Activated naive CD4-positive, alpha-beta T cell treated with anti-CD3 and anti-CD28 coated beads for 36 hours (primary cell): Measurements from ENCODE around the gene NF1. TPM values are rescaled to one million over a fixed set of nuclear protein-coding genes. Genes with fewer than 3 reads are reported as not detected.
"Not testable (repeated sequence)": the region's sequence is repeated elsewhere in the genome, so short reads cannot be mapped to it uniquely, and the experiment has no call there.

Experiments
- CTCF ChIA-PET: fragments of 350-600 bp; sonication (Branson Sonifier 250); formaldehyde crosslinking; loops from one replicate; lab custom pipeline; 2021; ENCODE audit warnings: antibody characterized with exemption; lab: Charles Lee
- DNase-seq: peaks from one replicate; pipeline ENCODE4 v3.0.0-alpha.2; 2020
- H3K27ac Mint-ChIP-seq: one replicate; pipeline ENCODE4 v1.8.0; 2021; ENCODE audit warnings: mild to moderate bottlenecking, mixed read lengths
- H3K27me3 Mint-ChIP-seq: one replicate; pipeline ENCODE4 v1.8.0; 2021; ENCODE audit warnings: low read depth, mixed read lengths
- H3K36me3 Mint-ChIP-seq: one replicate; pipeline ENCODE4 v1.8.0; 2021; ENCODE audit warnings: low read depth, mixed read lengths
- H3K4me1 Mint-ChIP-seq: one replicate; pipeline ENCODE4 v1.8.0; 2021; ENCODE audit warnings: low read depth, mixed read lengths
- H3K4me3 Mint-ChIP-seq: one replicate; pipeline ENCODE4 v1.8.0; 2021; ENCODE audit warnings: mild to moderate bottlenecking, moderate library complexity, mixed read lengths
- H3K9me3 Mint-ChIP-seq: one replicate; pipeline ENCODE4 v1.8.0; 2021; ENCODE audit warnings: mixed read lengths
- intact Hi-C: fragments of 100-400 bp; cut with micrococcal nuclease; formaldehyde crosslinking; loops from one replicate; pipeline ENCODE4 v1.15.1; 2023
- total RNA-seq, 2 experiments: library from RNA; stranded (reverse); gene quantifications; one replicate each; pipeline ENCODE4 v1.2.3, GENCODE V29; 2021

NF1 gene
- total RNA-seq, 2 experiments from 2014 or later, result 19.5 to 22.8 TPM

DNA sequence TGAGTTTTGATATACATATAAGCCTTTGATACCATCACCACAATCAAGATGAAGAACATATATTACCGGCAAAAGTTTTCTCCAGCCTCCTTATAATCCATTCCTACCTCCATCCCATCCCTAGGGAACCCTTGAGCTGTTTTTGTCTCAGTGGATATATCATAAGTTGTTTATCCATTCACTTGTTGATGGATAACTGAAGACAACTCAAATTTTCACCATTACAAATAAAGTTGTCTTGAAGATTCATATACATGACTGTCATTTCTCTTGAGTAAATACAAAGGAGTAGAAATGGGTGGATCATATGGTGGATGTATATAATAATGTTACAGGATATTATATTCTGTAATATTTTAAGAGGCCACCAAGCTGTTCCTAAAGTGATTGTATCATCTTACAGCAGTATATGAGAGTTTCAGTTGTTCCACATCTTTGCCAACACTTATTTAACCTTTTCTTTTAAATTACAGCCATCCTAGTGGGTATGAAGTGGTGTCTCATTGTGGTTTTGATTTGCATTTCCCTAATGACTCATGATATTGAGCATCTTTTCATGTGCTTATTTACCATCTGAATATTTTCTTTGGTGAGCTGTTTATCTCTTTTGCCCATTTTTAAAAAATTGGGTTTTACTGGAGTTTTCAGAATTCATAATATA, 17.4 kb downstream of the NF1 start:
- Mint-ChIP-seq H3K4me3 (no peak overlapping the region), H3K9me3 (no peaks in the 10 kb centered on the region), H3K27me3 (no peaks in the 10 kb centered on the region), H3K27ac (no peak overlapping the region), H3K36me3 (peaks cover 3% of the 10 kb centered on the region), H3K4me1 (peaks cover 16% of the 10 kb centered on the region)
- CTCF ChIA-PET, result interaction anchor here (0.8 kb wide), 1 partner anchor 104 kb away, joined by 4 read pairs; no protein-coding TSS in a partner anchor
- intact Hi-C loops, result no loop called here
- DNase-seq, result no peak

DNA sequence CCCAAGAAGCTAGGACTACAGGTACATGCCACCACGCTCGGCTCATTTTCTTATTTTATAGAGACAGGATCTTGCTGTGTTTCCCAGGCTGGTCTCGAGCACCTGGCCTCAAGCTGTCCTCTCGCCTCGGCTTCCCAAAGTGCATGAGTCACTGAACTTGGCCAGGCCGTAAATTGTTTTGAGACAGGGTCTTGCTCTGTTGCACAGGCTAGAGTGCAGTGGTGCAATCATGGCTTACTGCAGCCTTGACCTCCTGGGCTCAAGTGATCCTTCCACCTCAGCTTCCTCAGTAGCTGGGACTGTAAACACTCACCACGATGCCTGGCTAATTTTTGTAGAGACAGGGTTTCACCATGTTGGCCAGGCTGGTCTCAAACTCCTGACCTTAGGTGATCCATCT, 18.6 kb downstream of the NF1 start:
- DNase-seq, H3K36me3 Mint-ChIP-seq, CTCF ChIA-PET, H3K4me3 Mint-ChIP-seq, H3K9me3 Mint-ChIP-seq, H3K27me3 Mint-ChIP-seq, H3K27ac Mint-ChIP-seq, intact Hi-C loops: not testable (repeated sequence)
- H3K4me1 Mint-ChIP-seq, result peaks cover 16% of the 10 kb centered on the region

DNA sequence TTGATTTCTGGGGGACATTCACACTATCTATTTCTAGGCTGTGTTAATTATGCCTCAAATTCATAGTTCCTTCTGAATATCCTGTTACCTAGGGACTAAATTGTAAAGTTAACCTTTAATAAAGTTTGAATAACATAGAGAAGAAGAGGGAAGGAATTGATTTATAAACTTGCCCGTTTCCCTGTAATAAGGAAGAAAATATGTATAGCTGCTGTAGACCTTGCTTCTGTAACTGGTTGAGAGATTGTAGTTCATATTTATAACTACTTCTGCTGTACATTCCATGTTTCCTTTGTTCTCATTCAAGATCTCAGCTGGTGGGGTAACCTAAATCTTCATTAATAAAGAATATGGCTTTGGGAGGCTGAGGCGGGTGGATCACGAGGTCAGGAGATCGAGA, 19.2 kb downstream of the NF1 start:
- H3K27ac Mint-ChIP-seq, result no peak overlapping the region
- peaks cover 2% of the 10 kb centered on the region for H3K36me3 Mint-ChIP-seq
- no peaks in the 10 kb centered on the region for H3K27me3 Mint-ChIP-seq
- peaks cover 16% of the 10 kb centered on the region for H3K4me1 Mint-ChIP-seq
- DNase-seq, result no peak
- no peaks in the 10 kb centered on the region for H3K9me3 Mint-ChIP-seq
- intact Hi-C loops, result no loop called here
- CTCF ChIA-PET, result interaction anchor here (0.7 kb wide), 1 partner anchor 103 kb away, joined by 4 read pairs; no protein-coding TSS in a partner anchor
- H3K4me3 Mint-ChIP-seq, result no peak overlapping the region

DNA sequence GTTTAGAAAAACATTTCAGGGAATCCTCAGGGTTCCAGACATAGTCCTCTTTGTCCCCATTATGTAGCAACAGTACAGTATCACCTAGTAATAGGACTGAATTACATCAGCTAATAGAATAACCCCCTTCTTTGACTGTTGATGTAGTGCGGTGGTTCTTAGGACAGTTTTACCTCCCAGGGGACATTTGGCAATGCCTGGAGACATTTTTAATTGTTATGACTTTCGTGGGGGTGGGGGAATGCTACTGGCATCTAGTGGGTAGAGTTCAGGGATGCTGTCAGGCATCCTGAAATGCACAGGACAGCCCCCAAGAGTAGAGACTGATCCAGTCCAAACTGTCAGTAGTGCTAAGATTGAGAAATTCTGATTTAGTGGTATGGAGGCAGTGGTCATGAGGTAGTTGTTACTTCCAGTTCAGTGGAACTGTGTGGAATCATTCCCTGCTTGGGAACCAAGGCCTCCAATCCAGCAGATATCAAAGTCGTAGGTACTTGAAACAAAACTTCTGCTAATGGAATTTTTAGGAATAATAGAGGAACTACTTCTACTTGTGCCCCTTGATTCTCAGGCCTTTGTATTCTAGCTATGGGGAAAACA, 20.3 kb downstream of the NF1 start:
- intact Hi-C loops, result no loop called here
- no peak overlapping the region for H3K4me3 Mint-ChIP-seq
- H3K27ac Mint-ChIP-seq, result no peak overlapping the region
- CTCF ChIA-PET, result no interaction called here
- H3K9me3 Mint-ChIP-seq, result no peaks in the 10 kb centered on the region
- H3K27me3 Mint-ChIP-seq, result no peaks in the 10 kb centered on the region
- no peak for DNase-seq
- peaks cover 13% of the 10 kb centered on the region for H3K4me1 Mint-ChIP-seq
- no peaks in the 10 kb centered on the region for H3K36me3 Mint-ChIP-seq

DNA sequence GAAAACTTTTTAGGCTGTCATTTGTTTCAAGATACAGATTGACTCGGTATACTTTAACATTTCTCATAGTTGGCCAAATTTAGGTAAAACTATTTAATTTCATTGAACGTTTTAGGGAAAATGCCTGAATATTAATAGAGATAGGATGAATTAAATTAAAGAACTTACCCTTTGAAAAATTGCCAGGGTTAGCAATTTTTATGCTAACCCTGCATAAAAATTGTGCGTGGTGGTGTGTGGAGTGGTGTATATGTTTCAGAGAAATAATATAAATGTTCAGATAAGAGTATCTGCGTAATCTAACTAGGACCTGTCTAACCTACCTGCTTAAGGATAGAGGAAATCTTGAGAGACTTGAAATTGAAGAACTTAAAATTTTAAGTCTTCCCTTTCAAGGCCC, 21.4 kb downstream of the NF1 start:
- H3K9me3 Mint-ChIP-seq, result no peaks in the 10 kb centered on the region
- peaks cover 11% of the 10 kb centered on the region for H3K4me1 Mint-ChIP-seq
- DNase-seq, result no peak
- H3K4me3 Mint-ChIP-seq, result no peak overlapping the region
- intact Hi-C loops, result no loop called here
- no peak overlapping the region for H3K27ac Mint-ChIP-seq
- no peaks in the 10 kb centered on the region for H3K36me3 Mint-ChIP-seq
- CTCF ChIA-PET, result no interaction called here
- no peaks in the 10 kb centered on the region for H3K27me3 Mint-ChIP-seq

DNA sequence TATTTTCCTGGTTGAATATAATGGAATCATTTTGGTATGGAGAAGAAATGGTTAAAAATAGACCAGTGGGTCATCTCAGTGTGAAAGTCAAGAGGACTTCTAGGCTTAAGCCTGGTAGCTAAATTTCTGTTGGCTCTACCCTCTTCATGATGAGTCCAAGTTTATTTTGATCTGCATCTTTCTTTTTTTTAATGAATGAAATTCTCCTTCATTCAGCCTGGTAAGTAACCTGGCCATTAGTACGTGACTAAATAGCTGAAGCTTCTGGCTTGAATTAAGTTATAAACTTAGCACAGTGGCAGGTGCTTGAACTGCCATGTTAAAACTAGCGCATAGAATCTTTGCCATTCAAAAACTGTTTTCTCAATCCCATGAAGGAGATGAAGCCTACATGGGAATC, 28.0 kb downstream of the NF1 start:
- no peak for DNase-seq
- intact Hi-C loops, result no loop called here
- H3K4me1 Mint-ChIP-seq, result no peaks in the 10 kb centered on the region
- H3K27ac Mint-ChIP-seq, result no peak overlapping the region
- H3K4me3 Mint-ChIP-seq, result no peak overlapping the region
- CTCF ChIA-PET, result no interaction called here
- no peaks in the 10 kb centered on the region for H3K36me3 Mint-ChIP-seq
- H3K9me3 Mint-ChIP-seq, result no peaks in the 10 kb centered on the region
- H3K27me3 Mint-ChIP-seq, result no peaks in the 10 kb centered on the region

DNA sequence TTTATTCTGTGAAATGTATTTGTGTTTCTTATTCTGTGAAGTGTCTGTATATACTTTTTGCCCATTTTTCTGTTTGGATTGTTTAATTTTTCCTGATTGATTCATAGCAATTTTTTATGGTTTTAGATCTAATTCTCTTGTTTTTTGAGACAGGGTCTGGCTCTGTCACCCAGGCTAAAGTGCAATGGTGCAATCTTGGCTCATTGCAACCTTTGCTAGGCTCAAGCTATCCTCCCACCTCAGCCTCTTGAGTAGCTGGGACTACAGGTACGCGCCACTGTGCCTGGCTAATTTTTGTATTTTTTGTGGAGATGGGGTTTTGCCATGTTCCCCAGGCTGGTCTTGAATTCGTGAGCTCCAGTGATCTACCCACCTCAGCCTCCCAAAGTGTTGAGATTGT, 31.5 kb downstream of the NF1 start:
- no peak for DNase-seq
- Mint-ChIP-seq H3K4me3 (no peak overlapping the region), H3K4me1 (peaks cover 2% of the 10 kb centered on the region), H3K36me3 (no peaks in the 10 kb centered on the region), H3K27me3 (no peaks in the 10 kb centered on the region), H3K27ac (no peak overlapping the region), H3K9me3 (no peaks in the 10 kb centered on the region)
- intact Hi-C loops, result no loop called here
- CTCF ChIA-PET, result interaction anchor here (0.7 kb wide), 1 partner anchor 1190 kb away, joined by 4 read pairs; no protein-coding TSS in a partner anchor

DNA sequence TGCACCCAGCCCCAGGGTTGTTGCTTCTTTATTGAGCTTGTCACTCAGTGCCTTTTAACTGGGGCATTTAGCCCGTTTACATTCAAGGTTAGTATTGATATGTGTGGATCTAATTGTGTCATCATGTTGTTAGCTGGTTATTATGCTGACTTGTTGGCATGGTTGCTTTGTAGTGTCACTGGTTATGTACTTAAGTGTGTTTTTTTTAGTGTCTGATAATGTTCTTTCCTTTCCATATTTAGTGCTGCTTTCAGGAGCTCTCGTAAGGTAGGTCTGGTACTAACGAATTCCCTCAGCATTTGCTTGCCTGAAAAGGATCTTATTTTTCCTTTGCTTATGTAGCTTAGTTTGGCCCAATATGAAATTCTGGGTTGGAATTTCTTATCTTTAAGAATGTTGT, 33.5 kb downstream of the NF1 start:
- Mint-ChIP-seq H3K27ac (no peak overlapping the region), H3K4me1 (peaks cover 4% of the 10 kb centered on the region), H3K27me3 (no peaks in the 10 kb centered on the region), H3K4me3 (no peak overlapping the region), H3K36me3 (peaks cover 3% of the 10 kb centered on the region), H3K9me3 (no peaks in the 10 kb centered on the region)
- DNase-seq, result no peak
- CTCF ChIA-PET, result interaction anchor here (1.1 kb wide), 1 partner anchor 13 kb away, joined by 3 read pairs; no protein-coding TSS in a partner anchor
- intact Hi-C loops, result no loop called here

DNA sequence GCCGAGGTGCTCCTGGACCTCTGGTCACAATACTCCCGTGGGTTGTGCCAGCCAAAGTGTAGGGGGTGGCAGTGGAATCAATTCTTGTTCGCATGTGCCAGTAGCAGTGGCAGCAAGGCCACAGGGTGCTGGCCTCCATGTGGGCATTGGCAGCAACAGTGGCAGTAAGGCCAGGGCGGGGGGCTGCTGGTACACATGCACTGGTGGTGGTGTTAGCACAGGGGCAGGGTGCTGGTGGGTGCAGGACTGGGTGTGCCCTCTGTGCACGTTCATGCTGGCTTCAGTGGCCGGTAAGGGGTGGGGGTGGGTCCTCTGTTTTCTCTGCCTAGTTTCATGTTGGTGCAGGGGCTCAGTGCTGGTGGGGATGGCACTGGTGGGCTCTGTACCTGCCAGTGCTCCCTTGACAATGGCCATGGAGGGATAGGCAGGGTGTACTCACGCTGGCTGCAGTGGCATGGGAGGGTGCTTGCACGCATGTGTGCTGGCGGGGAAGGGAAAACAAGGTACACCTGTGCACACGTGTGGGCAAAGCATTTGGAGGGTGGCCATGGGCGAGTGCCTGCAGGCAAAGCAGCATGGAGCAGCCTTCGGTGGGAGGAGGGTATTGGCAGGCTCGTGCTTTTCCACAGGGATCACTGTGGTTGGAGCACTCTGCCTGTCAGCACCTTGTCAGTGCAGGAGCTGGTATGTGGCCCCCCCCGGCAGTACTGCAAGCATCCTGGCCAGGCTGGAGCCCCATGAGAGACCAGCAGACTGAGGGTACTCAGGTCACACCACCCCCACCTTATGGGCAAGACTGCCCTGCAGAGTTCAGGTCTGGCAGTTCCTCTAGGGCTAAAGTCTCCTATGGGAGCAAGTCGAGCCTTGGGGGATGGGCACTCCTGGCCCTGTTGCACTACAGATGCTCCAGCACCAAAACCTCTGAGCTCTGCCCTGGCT, 35.8 kb downstream of the NF1 start:
- Mint-ChIP-seq H3K36me3 (peaks cover 5% of the 10 kb centered on the region), H3K4me3 (no peak overlapping the region), H3K27me3 (no peaks in the 10 kb centered on the region), H3K27ac (no peak overlapping the region), H3K4me1 (peaks cover 4% of the 10 kb centered on the region), H3K9me3 (no peaks in the 10 kb centered on the region)
- CTCF ChIA-PET, result no interaction called here
- intact Hi-C loops, result no loop called here
- no peak for DNase-seq

DNA sequence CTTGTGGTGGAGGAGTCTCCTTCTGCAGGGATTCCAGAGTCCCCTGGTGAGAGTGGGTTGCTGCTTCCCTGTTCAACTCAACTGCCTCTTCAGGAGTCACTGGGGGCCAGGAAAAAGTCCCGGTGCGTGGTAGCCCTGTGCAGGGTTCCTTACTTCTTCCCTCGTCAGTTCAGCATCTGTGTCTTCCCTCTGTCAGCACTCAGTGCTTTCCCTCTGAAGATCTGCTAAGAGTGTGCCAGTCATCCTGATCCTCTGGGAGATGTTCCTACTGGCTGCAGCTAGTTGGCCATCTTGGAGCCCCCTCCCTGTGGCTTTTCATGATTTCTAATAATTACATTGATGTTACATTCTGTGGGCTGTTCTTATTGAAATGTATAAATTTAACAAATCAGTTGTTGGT, 36.5 kb downstream of the NF1 start:
- CTCF ChIA-PET, result no interaction called here
- Mint-ChIP-seq H3K4me3 (no peak overlapping the region), H3K27ac (no peak overlapping the region), H3K4me1 (peaks cover 4% of the 10 kb centered on the region), H3K9me3 (no peaks in the 10 kb centered on the region), H3K27me3 (no peaks in the 10 kb centered on the region), H3K36me3 (peaks cover 10% of the 10 kb centered on the region)
- intact Hi-C loops, result no loop called here
- no peak for DNase-seq

DNA sequence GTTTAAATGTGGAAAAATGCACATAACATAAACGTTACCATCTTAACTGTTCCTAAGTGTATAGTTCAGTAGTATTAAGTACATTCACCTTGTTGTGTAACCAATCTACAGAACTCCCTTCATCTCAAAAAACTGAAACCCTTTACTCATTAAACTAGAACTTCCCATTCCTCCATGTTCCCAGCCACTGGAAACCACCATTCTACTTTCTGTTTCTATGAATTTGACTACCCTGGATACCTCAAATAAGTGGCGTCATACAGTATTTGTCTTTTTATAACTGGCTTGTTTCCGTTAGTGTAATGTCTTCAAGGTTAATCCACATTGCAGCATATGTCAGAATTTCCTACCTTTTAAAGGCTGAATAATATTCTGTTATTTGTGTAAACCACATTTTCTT, 38.2 kb downstream of the NF1 start:
- Mint-ChIP-seq H3K9me3 (no peaks in the 10 kb centered on the region), H3K36me3 (peaks cover 15% of the 10 kb centered on the region), H3K27ac (no peak overlapping the region), H3K4me3 (no peak overlapping the region), H3K27me3 (no peaks in the 10 kb centered on the region), H3K4me1 (peaks cover 4% of the 10 kb centered on the region)
- CTCF ChIA-PET, result no interaction called here
- DNase-seq, result no peak
- intact Hi-C loops, result no loop called here

DNA sequence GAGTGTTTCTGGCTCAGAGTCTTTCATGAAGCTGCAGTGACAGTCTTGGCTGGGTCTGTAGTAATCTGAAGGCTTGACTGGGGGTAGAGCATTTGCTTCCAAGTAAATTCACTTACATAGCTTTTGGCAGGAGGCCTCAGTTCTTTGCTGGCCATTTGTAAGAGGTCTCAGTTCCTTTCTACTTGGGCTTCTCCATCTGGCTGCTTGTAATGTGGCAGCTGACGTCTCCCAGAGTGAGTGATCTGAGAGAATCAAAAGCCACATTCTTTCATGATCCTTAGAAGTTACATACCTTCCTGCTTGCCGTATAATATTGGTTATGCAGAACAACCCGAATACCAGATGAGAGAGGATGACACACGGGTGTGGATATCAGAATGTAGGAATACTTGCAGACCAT, 39.8 kb downstream of the NF1 start:
- Mint-ChIP-seq H3K4me1 (peaks cover 4% of the 10 kb centered on the region), H3K9me3 (no peaks in the 10 kb centered on the region), H3K27ac (no peak overlapping the region), H3K36me3 (peaks cover 15% of the 10 kb centered on the region), H3K4me3 (no peak overlapping the region), H3K27me3 (no peaks in the 10 kb centered on the region)
- CTCF ChIA-PET, result interaction anchor here (0.9 kb wide), 1 partner anchor 9 kb away, joined by 3 read pairs; no protein-coding TSS in a partner anchor
- intact Hi-C loops, result no loop called here
- no peak for DNase-seq
